K562 (cell line): Measurements from ENCODE around the gene ZDHHC11. TPM values are rescaled to one million over a fixed set of nuclear protein-coding genes. Genes with fewer than 3 reads are reported as not detected.
A peak's percentile ranks its signal among the peaks of the same experiment; 100 is the strongest.

Source experiments
- ATAC-seq: fragments of 200-7000 bp; cut with Tn5 transposase; 3 replicates; pipeline ENCODE4 v1.9.1; 2020; ENCODE audit warnings: moderate library complexity
- BruUV-seq: library from RNA; stranded (reverse); fragments of 400-500 nt; replicated peaks from 2 replicates; lab custom pipeline; 2021; lab: Mats Ljungman, UMichigan
- CTCF ChIA-PET: fragments of 300-600 bp; formaldehyde crosslinking; extraction: SDS; loops from one replicate; lab custom pipeline; 2021; ENCODE audit warnings: low intra/inter-chr PET ratio; lab: Yijun Ruan, JAX
- POLR2A ChIA-PET: fragments of 300-600, 350-650 bp; sonication (Branson Sonifier 250); formaldehyde crosslinking; extraction: SDS; loops from one replicate; lab custom pipeline; 2021; ENCODE audit warnings: antibody characterized with exemption, inconsistent platforms; lab: Yijun Ruan, JAX
- DNase-seq, 4 experiments: peaks; one replicate each; pipeline versions ENCODE4 v3.0.0 to v3.0.0-alpha.2; 2011 to 2018; ENCODE audit warnings: low spot score in 3 of 4, mixed read lengths in 3 of 4; ENCODE audit errors: extremely low read depth in 1 of 4
- FAIRE-seq: peaks from 2 replicates; lab custom pipeline; 2011; peaks lifted over from hg19 to GRCh38; lab: Jason Lieb, UNC
- H2AFZ ChIP-seq: 2 replicates; pipeline ENCODE4 v1.6.0; 2011; ENCODE audit warnings: low read depth, low read length, control low read depth, inconsistent platforms
- H3K27ac ChIP-seq: fragments of 200-600 bp; 3 replicates; pipeline ENCODE4 v1.8.0; 2011; ENCODE audit warnings: low read depth, mild to moderate bottlenecking, control low read depth, inconsistent platforms, low read length, moderate library complexity, mixed read lengths; ENCODE audit errors: extremely low read depth
- H3K27me3 ChIP-seq, 2 experiments: fragments of 300-600 bp in 1 of 2; 2 replicates in 1 of 2; 3 replicates in 1 of 2; pipeline versions ENCODE4 v1.6.0 to v1.8.0; 2011; ENCODE audit warnings: inconsistent platforms in 2 of 2, low read length in 2 of 2, mild to moderate bottlenecking in 1 of 2, mixed read lengths in 1 of 2, moderate library complexity in 1 of 2; ENCODE audit not compliant: control insufficient read depth in 2 of 2, insufficient read depth in 2 of 2
- H3K36me3 ChIP-seq: fragments of 300-600 bp; 3 replicates; pipeline ENCODE4 v1.8.0; 2011; ENCODE audit warnings: mild to moderate bottlenecking, low read length, inconsistent platforms; ENCODE audit not compliant: control insufficient read depth, insufficient read depth
- H3K4me1 ChIP-seq, 2 experiments: fragments of 200-600 bp in 1 of 2; replicated peaks in 1 of 2; 2 replicates in 1 of 2; 3 replicates in 1 of 2; pipeline versions ENCODE4 v1.5.1 to v1.8.0; 2011; ENCODE audit warnings: inconsistent platforms in 2 of 2, low read length in 2 of 2, mild to moderate bottlenecking in 1 of 2, mixed read lengths in 1 of 2, moderate library complexity in 1 of 2; ENCODE audit not compliant: control insufficient read depth in 2 of 2, insufficient read depth in 2 of 2
- H3K4me2 ChIP-seq: 2 replicates; pipeline ENCODE4 v1.6.1; 2011; ENCODE audit warnings: low read length, control low read depth, inconsistent platforms, mixed read lengths; ENCODE audit not compliant: insufficient read depth
- H3K4me3 ChIP-seq: fragments of 200-600 bp; sonication (generic), shearing (Covaris generic); 2 replicates; pipeline ENCODE4 v1.5.1; 2016; ENCODE audit warnings: control low read depth, inconsistent platforms
- H3K79me2 ChIP-seq: fragments of 200-600 bp; 3 replicates; pipeline ENCODE4 v1.8.0; 2011; ENCODE audit warnings: low read length, inconsistent platforms; ENCODE audit not compliant: control insufficient read depth, insufficient read depth
- H3K9ac ChIP-seq, 2 experiments: 2 replicates each; pipeline versions ENCODE4 v1.6.0 to v1.6.1; 2011; ENCODE audit warnings: low read depth in 2 of 2, low read length in 2 of 2, control low read depth in 1 of 2, inconsistent platforms in 1 of 2, mild to moderate bottlenecking in 1 of 2, mixed read lengths in 1 of 2; ENCODE audit not compliant: insufficient read depth in 1 of 2
- H3K9me1 ChIP-seq: one replicate; pipeline ENCODE4 v1.6.0; 2011; ENCODE audit warnings: inconsistent platforms, mild to moderate bottlenecking, low read length, moderate library complexity; ENCODE audit not compliant: control insufficient read depth, insufficient read depth
- H3K9me3 ChIP-seq: replicated peaks from 2 replicates; pipeline ENCODE4 v1.5.1; 2011; ENCODE audit warnings: low read depth, low read length, inconsistent platforms; ENCODE audit not compliant: control insufficient read depth, insufficient read depth
- H4K20me1 ChIP-seq: replicated peaks from 2 replicates; pipeline ENCODE4 v1.6.1; 2011; ENCODE audit warnings: low read length, inconsistent platforms, mixed read lengths; ENCODE audit not compliant: control insufficient read depth, insufficient read depth
- EGR1 ChIP-seq: fragments of 450-650 bp; conservative IDR thresholded peaks from 2 replicates; pipeline ENCODE4 v1.6.1; 2017; ENCODE audit warnings: mild to moderate bottlenecking
- MAZ ChIP-seq, 2 experiments: fragments of 450-650 bp in 1 of 2; sonication (generic) in 1 of 2; formaldehyde crosslinking; IDR thresholded peaks in 1 of 2; conservative IDR thresholded peaks in 1 of 2; 2 replicates each; pipeline versions ENCODE4 v1.4.0 to v1.5.0; 2020; ENCODE audit warnings: mild to moderate bottlenecking in 1 of 2, missing genetic modification reagents in 1 of 2
- POLR2G ChIP-seq: fragments of 200-400 bp; formaldehyde crosslinking; IDR thresholded peaks from 2 replicates; pipeline ENCODE4 v1.6.1; 2017; ENCODE audit warnings: low read depth, mild to moderate bottlenecking, antibody characterized with exemption, low read length, moderate library complexity
- RBFOX2 ChIP-seq: fragments of 200-400 bp; formaldehyde crosslinking; IDR thresholded peaks from 2 replicates; pipeline ENCODE4 v1.6.1; 2017; ENCODE audit warnings: low read depth, mild to moderate bottlenecking, low read length, moderate library complexity
- SP1 ChIP-seq: sonication (generic); formaldehyde crosslinking; IDR thresholded peaks from 2 replicates; pipeline ENCODE4 v1.8.1; 2022; ENCODE audit warnings: mild to moderate bottlenecking, missing genetic modification reagents
- WGBS: fragments of 100-300 bp; shearing (Covaris generic); methylation state at CpG from one replicate; pipeline ENCODE4 v1.1.6; 2016; ENCODE audit warnings: low coverage, mixed read lengths; ENCODE audit not compliant: insufficient coverage; ENCODE audit errors: missing lambda C conversion rate; 5-methylcytosine and 5-hydroxymethylcytosine counted together
- in situ Hi-C: fragments of 300-500 bp; cut with MboI; formaldehyde crosslinking; loops from 4 replicates; pipeline ENCODE4 v1.15.0; 2018; ENCODE audit warnings: inconsistent platforms, mixed read lengths
- intact Hi-C: fragments of 100-400 bp; cut with micrococcal nuclease; formaldehyde crosslinking; loops from 2 replicates; pipeline ENCODE4 v1.14.2; 2022
- polyA plus RNA-seq, 8 experiments: library from polyadenylated mRNA; depleted of rRNA in 4 of 8; stranded (reverse) in 5 of 8; unstranded in 3 of 8; fragments of >200 nt; fragmentation: Nextera tagmentation in 2 of 8; fragmentation: Illumina TruSeq in 1 of 8; extraction: Ambion mirVana in 2 of 8; extraction: Trizol in 1 of 8; gene quantifications; 2 replicates each; pipeline versions ENCODE4 v1.2.1 to v1.2.3, GENCODE V29; 2011 to 2014; ENCODE audit warnings: inconsistent platforms in 1 of 8, missing spikeins in 1 of 8
- total RNA-seq, 7 experiments: library from RNA; depleted of rRNA in 6 of 7; stranded (reverse); fragments of >200 nt in 6 of 7; fragmentation: Illumina TruSeq in 2 of 7; extraction: Trizol in 2 of 7; gene quantifications; 2 replicates each; pipeline versions ENCODE4 v1.2.1 to v1.2.3, GENCODE V29; 2011 to 2021; ENCODE audit warnings: low replicate concordance in 1 of 7
- TF ChIP-seq, protein P1 (sequence below), 2 experiments: IDR thresholded peaks; 2 replicates each; pipeline ENCODE4 v1.6.1; 2011; ENCODE audit warnings: borderline replicate concordance in 1 of 2, control low read depth in 1 of 2, low read depth in 1 of 2, low read length in 1 of 2, mild to moderate bottlenecking in 1 of 2, mixed read lengths in 1 of 2, moderate library complexity in 1 of 2; ENCODE audit not compliant: insufficient read depth in 1 of 2, insufficient read length in 1 of 2, poor library complexity in 1 of 2, severe bottlenecking in 1 of 2; ENCODE audit errors: extremely low read depth in 1 of 2
- TF ChIP-seq, protein P2 (sequence below): sonication (generic); formaldehyde crosslinking; IDR thresholded peaks from 2 replicates; pipeline ENCODE4 v1.8.1; 2023; ENCODE audit warnings: missing genetic modification reagents, mild to moderate bottlenecking, borderline replicate concordance
- TF ChIP-seq, protein P3 (sequence below): sonication (generic); formaldehyde crosslinking; IDR thresholded peaks from 2 replicates; pipeline ENCODE4 v1.8.1; 2023; ENCODE audit warnings: mild to moderate bottlenecking, missing genetic modification reagents
- TF ChIP-seq, protein P4 (sequence below): fragments of 200-800 bp; sonication (Bioruptor generic); IDR thresholded peaks from 2 replicates; pipeline ENCODE4 v1.6.1; 2017; ENCODE audit warnings: missing genetic modification characterization, missing compliant biosample characterization
- TF ChIP-seq, protein P5 (sequence below): fragments of 250-450 bp; sonication (Bioruptor Pico); IDR thresholded peaks from 2 replicates; pipeline ENCODE4 v1.9.0; 2021; ENCODE audit warnings: mild to moderate bottlenecking

ZDHHC11 gene
- total and polyA plus RNA-seq, 9 of the 15 experiments (the other 6 are each of a cell fraction or from before 2014, with no cell fraction given) = 0.07 to 2.3 (median 0.52) TPM

DNA sequence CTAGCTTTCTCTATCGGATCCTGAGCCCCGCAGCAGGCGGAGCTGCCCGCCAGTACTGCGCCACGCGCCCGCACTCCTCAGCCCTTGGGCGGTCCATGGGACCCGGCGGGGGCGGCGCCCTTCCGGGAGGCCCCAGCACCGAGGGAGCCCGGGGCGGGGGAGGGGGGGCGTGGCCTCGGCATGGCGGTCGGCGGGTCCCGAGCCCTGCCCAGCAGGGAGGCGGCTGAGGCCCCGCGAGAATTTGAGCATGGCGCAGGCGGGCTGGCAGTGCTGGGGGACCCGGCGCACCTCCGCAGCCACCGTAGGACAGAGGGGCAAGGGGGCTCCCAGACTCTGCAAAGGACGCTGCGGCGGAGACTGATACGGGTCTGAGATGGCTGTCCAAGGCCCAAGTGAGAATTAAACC lies 73.0 kb downstream of the ZDHHC11 start:
- H3K27me3 ChIP-seq = peaks cover 0 to 21% of the 10 kb centered on the region in 2 experiments; a peak in 2 of 5 replicates
- DNase-seq (peak; percentile 62 to 84 (median 82)), FAIRE-seq (no peak), ATAC-seq (peak; percentile 90)
- no peaks in the 10 kb centered on the region; the same call in 1 of the 2 replicates for H4K20me1 ChIP-seq
- H3K4me2 ChIP-seq = peak overlapping the region; percentile 68
- no peaks in the 10 kb centered on the region for H3K79me2 ChIP-seq
- intact Hi-C loops (no loop called here), in situ Hi-C loops (no loop called here)
- H3K4me3 ChIP-seq = peak overlapping the region; percentile 34
- no TSS peak for BruUV-seq
- WGBS = 31% methylated on average over 18 of the region's 36 CpGs
- no peaks in the 10 kb centered on the region for H3K9me3 ChIP-seq
- H3K36me3 ChIP-seq = no peaks in the 10 kb centered on the region
- H3K4me1 ChIP-seq = peaks cover 0 to 22% of the 10 kb centered on the region in 2 experiments; a peak in 3 of 5 replicates
- no peak overlapping the region for H3K27ac ChIP-seq
- CTCF ChIA-PET = no interaction called here
- no peaks in the 10 kb centered on the region for H3K9me1 ChIP-seq
- POLR2A ChIA-PET = no interaction called here
- peak overlapping the region; percentile 89 for H2AFZ ChIP-seq
- H3K9ac ChIP-seq = no peak overlapping the region
- TF ChIP-seq SP1 (CRISPR knock-in tag) (0 out of 2 replicates have a peak, but pooled peaks have one; percentile 0), RBFOX2 (peak; percentile 51), EGR1 (peak; percentile 50), POLR2G (peak; percentile 53; the same call in 1 of the 2 replicates), MAZ (CRISPR knock-in tag; conservative IDR thresholded peaks at IDR 0.05 in 1 of 2, IDR thresholded peaks at IDR 0.05 in 1 of 2) (peak in 1 of 2 experiments; percentile 12; a peak in 1 of 4 replicates)
- TF ChIP-seq, protein P1, sequence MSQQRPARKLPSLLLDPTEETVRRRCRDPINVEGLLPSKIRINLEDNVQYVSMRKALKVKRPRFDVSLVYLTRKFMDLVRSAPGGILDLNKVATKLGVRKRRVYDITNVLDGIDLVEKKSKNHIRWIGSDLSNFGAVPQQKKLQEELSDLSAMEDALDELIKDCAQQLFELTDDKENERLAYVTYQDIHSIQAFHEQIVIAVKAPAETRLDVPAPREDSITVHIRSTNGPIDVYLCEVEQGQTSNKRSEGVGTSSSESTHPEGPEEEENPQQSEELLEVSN (IDR thresholded peaks at IDR 0.05; ENCODE audit: borderline replicate concordance in 1 of 2, extremely low read depth in 1 of 2, insufficient read depth in 1 of 2, insufficient read length in 1 of 2, low read depth in 1 of 2, low read length in 1 of 2, poor library complexity in 1 of 2, severe bottlenecking in 1 of 2) = peak in 1 of 2 experiments; percentile 58
- TF ChIP-seq, protein P2, sequence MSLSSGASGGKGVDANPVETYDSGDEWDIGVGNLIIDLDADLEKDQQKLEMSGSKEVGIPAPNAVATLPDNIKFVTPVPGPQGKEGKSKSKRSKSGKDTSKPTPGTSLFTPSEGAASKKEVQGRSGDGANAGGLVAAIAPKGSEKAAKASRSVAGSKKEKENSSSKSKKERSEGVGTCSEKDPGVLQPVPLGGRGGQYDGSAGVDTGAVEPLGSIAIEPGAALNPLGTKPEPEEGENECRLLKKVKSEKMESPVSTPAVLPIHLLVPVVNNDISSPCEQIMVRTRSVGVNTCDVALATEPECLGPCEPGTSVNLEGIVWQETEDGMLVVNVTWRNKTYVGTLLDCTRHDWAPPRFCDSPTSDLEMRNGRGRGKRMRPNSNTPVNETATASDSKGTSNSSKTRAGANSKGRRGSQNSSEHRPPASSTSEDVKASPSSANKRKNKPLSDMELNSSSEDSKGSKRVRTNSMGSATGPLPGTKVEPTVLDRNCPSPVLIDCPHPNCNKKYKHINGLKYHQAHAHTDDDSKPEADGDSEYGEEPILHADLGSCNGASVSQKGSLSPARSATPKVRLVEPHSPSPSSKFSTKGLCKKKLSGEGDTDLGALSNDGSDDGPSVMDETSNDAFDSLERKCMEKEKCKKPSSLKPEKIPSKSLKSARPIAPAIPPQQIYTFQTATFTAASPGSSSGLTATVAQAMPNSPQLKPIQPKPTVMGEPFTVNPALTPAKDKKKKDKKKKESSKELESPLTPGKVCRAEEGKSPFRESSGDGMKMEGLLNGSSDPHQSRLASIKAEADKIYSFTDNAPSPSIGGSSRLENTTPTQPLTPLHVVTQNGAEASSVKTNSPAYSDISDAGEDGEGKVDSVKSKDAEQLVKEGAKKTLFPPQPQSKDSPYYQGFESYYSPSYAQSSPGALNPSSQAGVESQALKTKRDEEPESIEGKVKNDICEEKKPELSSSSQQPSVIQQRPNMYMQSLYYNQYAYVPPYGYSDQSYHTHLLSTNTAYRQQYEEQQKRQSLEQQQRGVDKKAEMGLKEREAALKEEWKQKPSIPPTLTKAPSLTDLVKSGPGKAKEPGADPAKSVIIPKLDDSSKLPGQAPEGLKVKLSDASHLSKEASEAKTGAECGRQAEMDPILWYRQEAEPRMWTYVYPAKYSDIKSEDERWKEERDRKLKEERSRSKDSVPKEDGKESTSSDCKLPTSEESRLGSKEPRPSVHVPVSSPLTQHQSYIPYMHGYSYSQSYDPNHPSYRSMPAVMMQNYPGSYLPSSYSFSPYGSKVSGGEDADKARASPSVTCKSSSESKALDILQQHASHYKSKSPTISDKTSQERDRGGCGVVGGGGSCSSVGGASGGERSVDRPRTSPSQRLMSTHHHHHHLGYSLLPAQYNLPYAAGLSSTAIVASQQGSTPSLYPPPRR (CRISPR knock-in tag) = no peak
- TF ChIP-seq, protein P3, sequence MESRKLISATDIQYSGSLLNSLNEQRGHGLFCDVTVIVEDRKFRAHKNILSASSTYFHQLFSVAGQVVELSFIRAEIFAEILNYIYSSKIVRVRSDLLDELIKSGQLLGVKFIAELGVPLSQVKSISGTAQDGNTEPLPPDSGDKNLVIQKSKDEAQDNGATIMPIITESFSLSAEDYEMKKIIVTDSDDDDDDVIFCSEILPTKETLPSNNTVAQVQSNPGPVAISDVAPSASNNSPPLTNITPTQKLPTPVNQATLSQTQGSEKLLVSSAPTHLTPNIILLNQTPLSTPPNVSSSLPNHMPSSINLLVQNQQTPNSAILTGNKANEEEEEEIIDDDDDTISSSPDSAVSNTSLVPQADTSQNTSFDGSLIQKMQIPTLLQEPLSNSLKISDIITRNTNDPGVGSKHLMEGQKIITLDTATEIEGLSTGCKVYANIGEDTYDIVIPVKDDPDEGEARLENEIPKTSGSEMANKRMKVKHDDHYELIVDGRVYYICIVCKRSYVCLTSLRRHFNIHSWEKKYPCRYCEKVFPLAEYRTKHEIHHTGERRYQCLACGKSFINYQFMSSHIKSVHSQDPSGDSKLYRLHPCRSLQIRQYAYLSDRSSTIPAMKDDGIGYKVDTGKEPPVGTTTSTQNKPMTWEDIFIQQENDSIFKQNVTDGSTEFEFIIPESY (CRISPR knock-in tag) = 0 out of 2 replicates have a peak, but pooled peaks have one; percentile 1
- TF ChIP-seq, protein P4, sequence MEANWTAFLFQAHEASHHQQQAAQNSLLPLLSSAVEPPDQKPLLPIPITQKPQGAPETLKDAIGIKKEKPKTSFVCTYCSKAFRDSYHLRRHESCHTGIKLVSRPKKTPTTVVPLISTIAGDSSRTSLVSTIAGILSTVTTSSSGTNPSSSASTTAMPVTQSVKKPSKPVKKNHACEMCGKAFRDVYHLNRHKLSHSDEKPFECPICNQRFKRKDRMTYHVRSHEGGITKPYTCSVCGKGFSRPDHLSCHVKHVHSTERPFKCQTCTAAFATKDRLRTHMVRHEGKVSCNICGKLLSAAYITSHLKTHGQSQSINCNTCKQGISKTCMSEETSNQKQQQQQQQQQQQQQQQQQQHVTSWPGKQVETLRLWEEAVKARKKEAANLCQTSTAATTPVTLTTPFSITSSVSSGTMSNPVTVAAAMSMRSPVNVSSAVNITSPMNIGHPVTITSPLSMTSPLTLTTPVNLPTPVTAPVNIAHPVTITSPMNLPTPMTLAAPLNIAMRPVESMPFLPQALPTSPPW (CRISPR knock-in tag) = peak; percentile 57
- TF ChIP-seq, protein P5, sequence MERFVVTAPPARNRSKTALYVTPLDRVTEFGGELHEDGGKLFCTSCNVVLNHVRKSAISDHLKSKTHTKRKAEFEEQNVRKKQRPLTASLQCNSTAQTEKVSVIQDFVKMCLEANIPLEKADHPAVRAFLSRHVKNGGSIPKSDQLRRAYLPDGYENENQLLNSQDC = no peak
